Measurements from ENCODE around the gene MYL6.

- TF ChIP-seq CTCF (IDR thresholded peaks at IDR 0.05) (no peak), REST (IDR thresholded peaks at IDR 0.05; ENCODE audit: insufficient read depth in 1 of 2, low read depth in 2 of 2, low read length in 1 of 2) (no peak)
These were observed 4.5 kb downstream of the MYL6 start for GRCh38 chr12:56162468-56163290.

Data from Panc1 (cell line).